NCI-H146 (cell line): ENCODE measurements around the gene TRIM44.
A peak's percentile ranks its signal among the peaks of the same experiment; 100 is the strongest.
"Not testable (repeated sequence)": the region's sequence is repeated elsewhere in the genome, so short reads cannot be mapped to it uniquely, and the experiment has no call there.

Experiments used
- DNase-seq: peaks from one replicate; lab custom pipeline; 2025; lab: John Stamatoyannopoulos, UW

TRIM44 gene

GRCh38 chr11:35751664-35752061, 89.1 kb downstream of the TRIM44 start:
- peak; percentile 48 for DNase-seq

GRCh38 chr11:35752115-35752514, 89.5 kb downstream of the TRIM44 start:
- no peak for DNase-seq

GRCh38 chr11:35753573-35753972, 91.0 kb downstream of the TRIM44 start:
- peak; percentile 45 for DNase-seq

- not testable (repeated sequence) for DNase-seq
Observed at GRCh38 chr11:35759951-35760350, 97.4 kb downstream of the TRIM44 start.

GRCh38 chr11:35761899-35762298, 99.3 kb downstream of the TRIM44 start:
- no peak for DNase-seq

- DNase-seq, result no peak
Observed at GRCh38 chr11:35763301-35763700, 100.7 kb downstream of the TRIM44 start.

- no peak for DNase-seq
Observed at GRCh38 chr11:35763765-35764164, 101.2 kb downstream of the TRIM44 start.

- no peak for DNase-seq
Observed at GRCh38 chr11:35764417-35764816, 101.8 kb downstream of the TRIM44 start.

- DNase-seq, result no peak
Observed at GRCh38 chr11:35765211-35765610, 102.6 kb downstream of the TRIM44 start.

GRCh38 chr11:35766651-35767050, 104.1 kb downstream of the TRIM44 start:
- no peak for DNase-seq

GRCh38 chr11:35770425-35770824, 107.8 kb downstream of the TRIM44 start:
- DNase-seq, result not testable (repeated sequence)

GRCh38 chr11:35771722-35772121, 109.1 kb downstream of the TRIM44 start:
- DNase-seq, result no peak

GRCh38 chr11:35777241-35777640, 114.7 kb downstream of the TRIM44 start:
- not testable (repeated sequence) for DNase-seq

- not testable (repeated sequence) for DNase-seq
Observed at GRCh38 chr11:35778943-35779342, 116.4 kb downstream of the TRIM44 start.

GRCh38 chr11:35779409-35779808, 116.8 kb downstream of the TRIM44 start:
- no peak for DNase-seq

GRCh38 chr11:35780951-35781860, 118.6 kb downstream of the TRIM44 start:
- DNase-seq, result no peak

- no peak for DNase-seq
Observed at GRCh38 chr11:35781861-35782470, 119.4 kb downstream of the TRIM44 start.

GRCh38 chr11:35783809-35784208, 121.2 kb downstream of the TRIM44 start:
- DNase-seq, result no peak

- peak; percentile 27 for DNase-seq
Observed at GRCh38 chr11:35784699-35785098, 122.1 kb downstream of the TRIM44 start.

GRCh38 chr11:35785287-35786167, 123.0 kb downstream of the TRIM44 start:
- DNase-seq, result peak; percentile 77

- no peak for DNase-seq
Observed at GRCh38 chr11:35786188-35786587, 123.6 kb downstream of the TRIM44 start.

GRCh38 chr11:35787013-35787504, 124.5 kb downstream of the TRIM44 start:
- peak; percentile 26 for DNase-seq
